ENCODE results near the gene IPO4. TPM values are rescaled to one million over a fixed set of nuclear protein-coding genes. Genes with fewer than 3 reads are reported as not detected.

The IPO4 gene
- total and polyA plus RNA-seq, 2 experiments from 2014 or later: 34.2 to 105 TPM

GRCh38 chr14:24145690-24146452 lies 42.7 kb downstream of the IPO4 start (continued):
- TF ChIP-seq, protein P1, sequence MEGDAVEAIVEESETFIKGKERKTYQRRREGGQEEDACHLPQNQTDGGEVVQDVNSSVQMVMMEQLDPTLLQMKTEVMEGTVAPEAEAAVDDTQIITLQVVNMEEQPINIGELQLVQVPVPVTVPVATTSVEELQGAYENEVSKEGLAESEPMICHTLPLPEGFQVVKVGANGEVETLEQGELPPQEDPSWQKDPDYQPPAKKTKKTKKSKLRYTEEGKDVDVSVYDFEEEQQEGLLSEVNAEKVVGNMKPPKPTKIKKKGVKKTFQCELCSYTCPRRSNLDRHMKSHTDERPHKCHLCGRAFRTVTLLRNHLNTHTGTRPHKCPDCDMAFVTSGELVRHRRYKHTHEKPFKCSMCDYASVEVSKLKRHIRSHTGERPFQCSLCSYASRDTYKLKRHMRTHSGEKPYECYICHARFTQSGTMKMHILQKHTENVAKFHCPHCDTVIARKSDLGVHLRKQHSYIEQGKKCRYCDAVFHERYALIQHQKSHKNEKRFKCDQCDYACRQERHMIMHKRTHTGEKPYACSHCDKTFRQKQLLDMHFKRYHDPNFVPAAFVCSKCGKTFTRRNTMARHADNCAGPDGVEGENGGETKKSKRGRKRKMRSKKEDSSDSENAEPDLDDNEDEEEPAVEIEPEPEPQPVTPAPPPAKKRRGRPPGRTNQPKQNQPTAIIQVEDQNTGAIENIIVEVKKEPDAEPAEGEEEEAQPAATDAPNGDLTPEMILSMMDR (conservative IDR thresholded peaks at IDR 0.05; ENCODE audit: low read depth in 2 of 2): no peak
- TF ChIP-seq POLR2AphosphoS5 (IDR thresholded peaks at IDR 0.05; ENCODE audit: low read depth) (no peak), CREB1 (CRISPR knock-in tag; IDR thresholded peaks at IDR 0.05; ENCODE audit: low read depth) (no peak), JUNB (IDR thresholded peaks at IDR 0.05; ENCODE audit: unreplicated experiment) (no peak), EZH2 (IDR thresholded peaks at IDR 0.05; ENCODE audit: low read depth, unreplicated experiment) (no peak), ZNF114 (CRISPR knock-in tag; IDR thresholded peaks at IDR 0.05) (no peak), STAT1 (IDR thresholded peaks at IDR 0.05; ENCODE audit: unreplicated experiment) (no peak), ZNF331 (CRISPR knock-in tag; IDR thresholded peaks at IDR 0.05; ENCODE audit: low read depth) (no peak), REST (IDR thresholded peaks at IDR 0.05; ENCODE audit: unreplicated experiment) (no peak)
- TF ChIP-seq, protein P2, sequence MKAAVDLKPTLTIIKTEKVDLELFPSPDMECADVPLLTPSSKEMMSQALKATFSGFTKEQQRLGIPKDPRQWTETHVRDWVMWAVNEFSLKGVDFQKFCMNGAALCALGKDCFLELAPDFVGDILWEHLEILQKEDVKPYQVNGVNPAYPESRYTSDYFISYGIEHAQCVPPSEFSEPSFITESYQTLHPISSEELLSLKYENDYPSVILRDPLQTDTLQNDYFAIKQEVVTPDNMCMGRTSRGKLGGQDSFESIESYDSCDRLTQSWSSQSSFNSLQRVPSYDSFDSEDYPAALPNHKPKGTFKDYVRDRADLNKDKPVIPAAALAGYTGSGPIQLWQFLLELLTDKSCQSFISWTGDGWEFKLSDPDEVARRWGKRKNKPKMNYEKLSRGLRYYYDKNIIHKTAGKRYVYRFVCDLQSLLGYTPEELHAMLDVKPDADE (IDR thresholded peaks at IDR 0.05): no peak

DNA sequence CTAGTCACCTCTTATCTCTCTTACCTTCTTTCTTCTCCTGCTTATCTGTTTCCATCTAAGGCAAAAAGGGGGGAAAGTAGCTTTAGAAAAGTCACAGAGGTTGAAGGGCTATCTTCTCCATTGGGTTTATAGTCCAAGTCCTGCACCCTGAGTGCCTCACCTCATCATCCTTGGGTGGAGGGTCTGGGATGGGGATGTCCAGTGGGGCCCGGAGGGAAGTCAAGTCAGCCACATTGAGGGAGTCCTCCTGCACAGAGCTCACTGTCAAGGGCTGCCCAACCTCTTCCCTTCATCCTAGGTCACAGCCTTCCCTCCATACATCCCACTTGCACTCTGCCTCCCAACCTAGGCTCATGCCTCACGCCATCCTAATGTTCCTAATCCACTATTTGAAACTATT lies 43.4 kb downstream of the IPO4 start:
- peak overlapping the region; percentile 95 for H3K4me2 ChIP-seq
- TF ChIP-seq, protein P3, sequence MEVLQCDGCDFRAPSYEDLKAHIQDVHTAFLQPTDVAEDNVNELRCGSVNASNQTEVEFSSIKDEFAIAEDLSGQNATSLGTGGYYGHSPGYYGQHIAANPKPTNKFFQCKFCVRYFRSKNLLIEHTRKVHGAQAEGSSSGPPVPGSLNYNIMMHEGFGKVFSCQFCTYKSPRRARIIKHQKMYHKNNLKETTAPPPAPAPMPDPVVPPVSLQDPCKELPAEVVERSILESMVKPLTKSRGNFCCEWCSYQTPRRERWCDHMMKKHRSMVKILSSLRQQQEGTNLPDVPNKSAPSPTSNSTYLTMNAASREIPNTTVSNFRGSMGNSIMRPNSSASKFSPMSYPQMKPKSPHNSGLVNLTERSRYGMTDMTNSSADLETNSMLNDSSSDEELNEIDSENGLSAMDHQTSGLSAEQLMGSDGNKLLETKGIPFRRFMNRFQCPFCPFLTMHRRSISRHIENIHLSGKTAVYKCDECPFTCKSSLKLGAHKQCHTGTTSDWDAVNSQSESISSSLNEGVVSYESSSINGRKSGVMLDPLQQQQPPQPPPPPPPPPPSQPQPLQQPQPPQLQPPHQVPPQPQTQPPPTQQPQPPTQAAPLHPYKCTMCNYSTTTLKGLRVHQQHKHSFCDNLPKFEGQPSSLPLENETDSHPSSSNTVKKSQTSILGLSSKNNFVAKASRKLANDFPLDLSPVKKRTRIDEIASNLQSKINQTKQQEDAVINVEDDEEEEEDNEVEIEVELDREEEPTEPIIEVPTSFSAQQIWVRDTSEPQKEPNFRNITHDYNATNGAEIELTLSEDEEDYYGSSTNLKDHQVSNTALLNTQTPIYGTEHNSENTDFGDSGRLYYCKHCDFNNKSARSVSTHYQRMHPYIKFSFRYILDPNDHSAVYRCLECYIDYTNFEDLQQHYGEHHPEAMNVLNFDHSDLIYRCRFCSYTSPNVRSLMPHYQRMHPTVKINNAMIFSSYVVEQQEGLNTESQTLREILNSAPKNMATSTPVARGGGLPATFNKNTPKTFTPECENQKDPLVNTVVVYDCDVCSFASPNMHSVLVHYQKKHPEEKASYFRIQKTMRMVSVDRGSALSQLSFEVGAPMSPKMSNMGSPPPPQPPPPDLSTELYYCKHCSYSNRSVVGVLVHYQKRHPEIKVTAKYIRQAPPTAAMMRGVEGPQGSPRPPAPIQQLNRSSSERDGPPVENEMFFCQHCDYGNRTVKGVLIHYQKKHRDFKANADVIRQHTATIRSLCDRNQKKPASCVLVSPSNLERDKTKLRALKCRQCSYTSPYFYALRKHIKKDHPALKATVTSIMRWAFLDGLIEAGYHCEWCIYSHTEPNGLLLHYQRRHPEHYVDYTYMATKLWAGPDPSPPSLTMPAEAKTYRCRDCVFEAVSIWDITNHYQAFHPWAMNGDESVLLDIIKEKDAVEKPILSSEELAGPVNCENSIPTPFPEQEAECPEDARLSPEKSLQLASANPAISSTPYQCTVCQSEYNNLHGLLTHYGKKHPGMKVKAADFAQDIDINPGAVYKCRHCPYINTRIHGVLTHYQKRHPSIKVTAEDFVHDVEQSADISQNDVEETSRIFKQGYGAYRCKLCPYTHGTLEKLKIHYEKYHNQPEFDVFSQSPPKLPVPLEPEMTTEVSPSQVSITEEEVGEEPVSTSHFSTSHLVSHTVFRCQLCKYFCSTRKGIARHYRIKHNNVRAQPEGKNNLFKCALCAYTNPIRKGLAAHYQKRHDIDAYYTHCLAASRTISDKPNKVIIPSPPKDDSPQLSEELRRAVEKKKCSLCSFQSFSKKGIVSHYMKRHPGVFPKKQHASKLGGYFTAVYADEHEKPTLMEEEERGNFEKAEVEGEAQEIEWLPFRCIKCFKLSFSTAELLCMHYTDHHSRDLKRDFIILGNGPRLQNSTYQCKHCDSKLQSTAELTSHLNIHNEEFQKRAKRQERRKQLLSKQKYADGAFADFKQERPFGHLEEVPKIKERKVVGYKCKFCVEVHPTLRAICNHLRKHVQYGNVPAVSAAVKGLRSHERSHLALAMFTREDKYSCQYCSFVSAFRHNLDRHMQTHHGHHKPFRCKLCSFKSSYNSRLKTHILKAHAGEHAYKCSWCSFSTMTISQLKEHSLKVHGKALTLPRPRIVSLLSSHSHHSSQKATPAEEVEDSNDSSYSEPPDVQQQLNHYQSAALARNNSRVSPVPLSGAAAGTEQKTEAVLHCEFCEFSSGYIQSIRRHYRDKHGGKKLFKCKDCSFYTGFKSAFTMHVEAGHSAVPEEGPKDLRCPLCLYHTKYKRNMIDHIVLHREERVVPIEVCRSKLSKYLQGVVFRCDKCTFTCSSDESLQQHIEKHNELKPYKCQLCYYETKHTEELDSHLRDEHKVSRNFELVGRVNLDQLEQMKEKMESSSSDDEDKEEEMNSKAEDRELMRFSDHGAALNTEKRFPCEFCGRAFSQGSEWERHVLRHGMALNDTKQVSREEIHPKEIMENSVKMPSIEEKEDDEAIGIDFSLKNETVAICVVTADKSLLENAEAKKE (CRISPR knock-in tag; IDR thresholded peaks at IDR 0.05): no peak
- TF ChIP-seq NANOG (IDR thresholded peaks at IDR 0.05; ENCODE audit: borderline replicate concordance): no peak

More for the DNA sequence above, 43.4 kb downstream of the IPO4 start:
- Mint-ChIP-seq H3K36me3 (ENCODE audit: low read depth) (peaks cover 49% of the 10 kb centered on the region), H3K27ac (no peak overlapping the region), H3K27me3 (ENCODE audit: insufficient read depth, low read depth, poor library complexity) (peaks cover 23% of the 10 kb centered on the region), H3K4me1 (peaks cover 23% of the 10 kb centered on the region), H3K4me3 (peak overlapping the region; percentile 99; the same call in 2 of the 3 replicates), H3K9me3 (no peaks in the 10 kb centered on the region)
- Histone ChIP-seq H3K36me3 (ENCODE audit: insufficient read depth) (peaks cover 20% of the 10 kb centered on the region), H3K27me3 (ENCODE audit: insufficient read depth) (no peaks in the 10 kb centered on the region), H3K79me2 (replicated peaks; ENCODE audit: insufficient read depth) (peaks cover 44% of the 10 kb centered on the region), H3K9me2 (ENCODE audit: insufficient read depth) (no peaks in the 10 kb centered on the region), H3F3A (replicated peaks; ENCODE audit: low read depth) (peaks cover 14% of the 10 kb centered on the region), H2AFZ (no peak overlapping the region), H3K4me3 (peak overlapping the region; percentile 70; the same call in 1 of the 2 replicates), H3K4me1 (ENCODE audit: insufficient read depth) (peaks cover 18% of the 10 kb centered on the region), H4K20me1 (replicated peaks; ENCODE audit: insufficient read depth) (peaks cover 7% of the 10 kb centered on the region; the same call in 1 of the 2 replicates), H3K27ac (ENCODE audit: low read depth) (no peak overlapping the region)
- no peak for DNase-seq (ENCODE audit: low spot score)
- ATAC-seq: no peak
